Measurements from ENCODE around the gene RAB1B. TPM values are rescaled to one million over a fixed set of nuclear protein-coding genes. Genes with fewer than 3 reads are reported as not detected.

The RAB1B gene
- total and polyA plus RNA-seq, 2 donors from 2014 or later: 153 to 197 TPM

DNA sequence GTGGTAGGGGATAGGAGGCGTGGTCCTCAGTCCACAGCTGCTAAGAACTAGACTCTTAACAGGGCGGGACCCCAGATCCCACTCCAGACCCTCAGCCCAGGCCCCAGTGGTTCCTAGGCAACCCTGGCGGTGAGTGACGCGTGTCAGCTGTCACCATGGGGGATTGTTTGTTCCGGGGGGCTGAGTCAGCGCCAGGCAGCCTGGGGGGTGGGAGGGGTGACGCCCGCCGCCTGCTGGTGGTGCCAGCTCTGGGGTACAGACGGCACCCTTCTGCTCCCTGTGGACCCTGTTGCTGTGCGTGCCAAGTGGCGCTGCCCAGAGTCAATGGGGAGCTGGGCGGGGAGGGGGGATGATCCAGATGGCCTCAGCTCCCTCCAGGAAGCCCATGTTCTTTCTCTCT, 12.0 kb downstream of the RAB1B start:
- TF ChIP-seq, protein P1, sequence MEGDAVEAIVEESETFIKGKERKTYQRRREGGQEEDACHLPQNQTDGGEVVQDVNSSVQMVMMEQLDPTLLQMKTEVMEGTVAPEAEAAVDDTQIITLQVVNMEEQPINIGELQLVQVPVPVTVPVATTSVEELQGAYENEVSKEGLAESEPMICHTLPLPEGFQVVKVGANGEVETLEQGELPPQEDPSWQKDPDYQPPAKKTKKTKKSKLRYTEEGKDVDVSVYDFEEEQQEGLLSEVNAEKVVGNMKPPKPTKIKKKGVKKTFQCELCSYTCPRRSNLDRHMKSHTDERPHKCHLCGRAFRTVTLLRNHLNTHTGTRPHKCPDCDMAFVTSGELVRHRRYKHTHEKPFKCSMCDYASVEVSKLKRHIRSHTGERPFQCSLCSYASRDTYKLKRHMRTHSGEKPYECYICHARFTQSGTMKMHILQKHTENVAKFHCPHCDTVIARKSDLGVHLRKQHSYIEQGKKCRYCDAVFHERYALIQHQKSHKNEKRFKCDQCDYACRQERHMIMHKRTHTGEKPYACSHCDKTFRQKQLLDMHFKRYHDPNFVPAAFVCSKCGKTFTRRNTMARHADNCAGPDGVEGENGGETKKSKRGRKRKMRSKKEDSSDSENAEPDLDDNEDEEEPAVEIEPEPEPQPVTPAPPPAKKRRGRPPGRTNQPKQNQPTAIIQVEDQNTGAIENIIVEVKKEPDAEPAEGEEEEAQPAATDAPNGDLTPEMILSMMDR (IDR thresholded peaks at IDR 0.05; ENCODE audit: borderline replicate concordance, extremely low read depth, insufficient read depth): no peak
- Histone ChIP-seq H3K9me3 (ENCODE audit: control insufficient read depth in 2 of 3, insufficient read depth in 1 of 3, low read length in 3 of 3) (no peaks in the 10 kb centered on the region), H3K27ac (ENCODE audit: low read depth in 2 of 2, low read length in 2 of 2) (no peak overlapping the region), H3K4me3 (ENCODE audit: low read length in 3 of 3) (no peak overlapping the region), H3K27me3 (ENCODE audit: control insufficient read depth, insufficient read depth, low read length) (no peaks in the 10 kb centered on the region), H3K9ac (ENCODE audit: low read length in 3 of 3) (no peak overlapping the region), H3K4me1 (ENCODE audit: control insufficient read depth in 2 of 3, insufficient read depth in 2 of 3, low read depth in 1 of 3, low read length in 3 of 3) (peaks cover 0 to 5% (median 0%) of the 10 kb centered on the region in 3 donors), H3K36me3 (ENCODE audit: control insufficient read depth in 2 of 3, insufficient read depth in 3 of 3, low read length in 3 of 3) (peaks cover 0 to 1% (median 0%) of the 10 kb centered on the region in 3 donors)
- intact Hi-C loops (cut with DNase I): no loop called here
- DNase-seq (no peak), FAIRE-seq (no peak)

DNA sequence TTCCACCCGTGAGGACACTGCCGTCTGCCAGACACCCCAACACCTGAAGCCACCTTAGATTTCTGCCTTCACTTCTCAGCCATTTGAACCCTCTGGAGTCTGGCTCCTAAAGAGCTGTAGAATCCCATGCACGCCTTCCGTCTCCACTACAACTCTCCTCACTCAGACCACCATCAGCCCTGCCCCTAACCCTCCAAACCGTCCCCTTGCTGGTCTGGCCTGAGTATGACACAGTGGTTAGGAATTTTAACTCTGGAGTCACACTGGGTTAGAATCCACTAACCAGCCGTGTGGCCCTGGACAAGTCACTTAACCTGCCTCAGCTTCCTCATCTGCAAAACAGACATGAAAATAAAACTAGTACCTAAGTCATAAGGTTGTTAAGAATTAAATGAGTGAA, 12.6 kb downstream of the RAB1B start:
- Histone ChIP-seq H3K9me3 (ENCODE audit: control insufficient read depth in 2 of 3, insufficient read depth in 1 of 3, low read length in 3 of 3) (no peaks in the 10 kb centered on the region), H3K27me3 (ENCODE audit: control insufficient read depth, insufficient read depth, low read length) (no peaks in the 10 kb centered on the region), H3K4me3 (ENCODE audit: low read length in 3 of 3) (no peak overlapping the region), H3K36me3 (ENCODE audit: control insufficient read depth in 2 of 3, insufficient read depth in 3 of 3, low read length in 3 of 3) (peaks cover 0 to 4% (median 0%) of the 10 kb centered on the region in 3 donors), H3K27ac (ENCODE audit: low read depth in 2 of 2, low read length in 2 of 2) (no peak overlapping the region), H3K4me1 (ENCODE audit: control insufficient read depth in 2 of 3, insufficient read depth in 2 of 3, low read depth in 1 of 3, low read length in 3 of 3) (peaks cover 0 to 5% (median 0%) of the 10 kb centered on the region in 3 donors), H3K9ac (ENCODE audit: low read length in 3 of 3) (no peak overlapping the region)
- TF ChIP-seq, protein P1 (IDR thresholded peaks at IDR 0.05; ENCODE audit: borderline replicate concordance, extremely low read depth, insufficient read depth): no peak
- no peak for FAIRE-seq
- DNase-seq: no peak
- intact Hi-C loops (cut with DNase I): no loop called here

DNA sequence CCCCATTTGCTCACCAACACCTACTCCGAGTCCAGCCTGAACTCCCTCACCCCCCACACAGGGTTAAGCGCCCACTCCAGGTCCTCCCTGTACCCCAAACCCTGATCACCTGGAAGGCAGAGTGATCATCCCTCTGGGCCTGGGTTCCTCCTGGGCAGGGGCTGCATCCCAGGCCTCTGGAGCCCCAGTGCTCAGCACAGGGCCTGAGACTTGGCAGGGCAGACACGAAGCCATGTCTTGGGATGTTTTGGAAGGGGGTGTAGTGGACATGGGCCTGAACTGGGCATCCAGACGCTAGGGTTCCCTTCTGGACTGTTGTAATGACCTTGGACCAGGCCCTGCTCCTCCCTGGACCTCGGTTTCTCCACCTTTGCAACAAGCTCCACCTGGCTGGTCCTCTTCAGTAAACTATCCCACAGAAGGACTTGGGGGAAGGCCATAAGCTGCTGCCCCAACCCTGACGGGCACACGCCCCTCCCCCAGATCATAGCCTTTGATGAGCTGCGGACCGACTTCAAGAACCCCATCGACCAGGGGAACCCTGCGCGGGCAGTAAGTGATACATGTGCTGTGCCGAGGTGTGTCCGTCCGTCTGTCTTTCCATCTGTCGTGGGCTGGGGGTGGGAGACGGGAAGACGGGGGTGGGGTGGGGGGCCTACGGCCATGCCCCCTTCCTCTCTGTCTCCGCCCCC, 13.5 kb downstream of the RAB1B start:
- Histone ChIP-seq H3K9me3 (ENCODE audit: control insufficient read depth in 2 of 3, insufficient read depth in 1 of 3, low read length in 3 of 3) (no peaks in the 10 kb centered on the region), H3K4me1 (ENCODE audit: control insufficient read depth in 2 of 3, insufficient read depth in 2 of 3, low read depth in 1 of 3, low read length in 3 of 3) (peaks cover 0 to 7% (median 0%) of the 10 kb centered on the region in 3 donors), H3K4me3 (ENCODE audit: low read length in 3 of 3) (no peak overlapping the region), H3K27ac (ENCODE audit: low read depth in 2 of 2, low read length in 2 of 2) (no peak overlapping the region), H3K9ac (ENCODE audit: low read length in 3 of 3) (no peak overlapping the region), H3K27me3 (ENCODE audit: control insufficient read depth, insufficient read depth, low read length) (no peaks in the 10 kb centered on the region), H3K36me3 (ENCODE audit: control insufficient read depth in 2 of 3, insufficient read depth in 3 of 3, low read length in 3 of 3) (peaks cover 0 to 6% (median 0%) of the 10 kb centered on the region in 3 donors)
- DNase-seq (no peak), FAIRE-seq (no peak)
- intact Hi-C loops (cut with DNase I): no loop called here
- TF ChIP-seq, protein P1 (IDR thresholded peaks at IDR 0.05; ENCODE audit: borderline replicate concordance, extremely low read depth, insufficient read depth): no peak

All from kidney (tissue), 14 donors.